Non-pigmented ciliary epithelial cell (primary cell): ENCODE results near the gene TRIL.

Experiments used
- DNase-seq: peaks from one replicate; pipeline ENCODE4 v3.0.0-alpha.2; 2010; ENCODE audit warnings: low read depth

TRIL gene, protein sequence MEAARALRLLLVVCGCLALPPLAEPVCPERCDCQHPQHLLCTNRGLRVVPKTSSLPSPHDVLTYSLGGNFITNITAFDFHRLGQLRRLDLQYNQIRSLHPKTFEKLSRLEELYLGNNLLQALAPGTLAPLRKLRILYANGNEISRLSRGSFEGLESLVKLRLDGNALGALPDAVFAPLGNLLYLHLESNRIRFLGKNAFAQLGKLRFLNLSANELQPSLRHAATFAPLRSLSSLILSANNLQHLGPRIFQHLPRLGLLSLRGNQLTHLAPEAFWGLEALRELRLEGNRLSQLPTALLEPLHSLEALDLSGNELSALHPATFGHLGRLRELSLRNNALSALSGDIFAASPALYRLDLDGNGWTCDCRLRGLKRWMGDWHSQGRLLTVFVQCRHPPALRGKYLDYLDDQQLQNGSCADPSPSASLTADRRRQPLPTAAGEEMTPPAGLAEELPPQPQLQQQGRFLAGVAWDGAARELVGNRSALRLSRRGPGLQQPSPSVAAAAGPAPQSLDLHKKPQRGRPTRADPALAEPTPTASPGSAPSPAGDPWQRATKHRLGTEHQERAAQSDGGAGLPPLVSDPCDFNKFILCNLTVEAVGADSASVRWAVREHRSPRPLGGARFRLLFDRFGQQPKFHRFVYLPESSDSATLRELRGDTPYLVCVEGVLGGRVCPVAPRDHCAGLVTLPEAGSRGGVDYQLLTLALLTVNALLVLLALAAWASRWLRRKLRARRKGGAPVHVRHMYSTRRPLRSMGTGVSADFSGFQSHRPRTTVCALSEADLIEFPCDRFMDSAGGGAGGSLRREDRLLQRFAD

DNA sequence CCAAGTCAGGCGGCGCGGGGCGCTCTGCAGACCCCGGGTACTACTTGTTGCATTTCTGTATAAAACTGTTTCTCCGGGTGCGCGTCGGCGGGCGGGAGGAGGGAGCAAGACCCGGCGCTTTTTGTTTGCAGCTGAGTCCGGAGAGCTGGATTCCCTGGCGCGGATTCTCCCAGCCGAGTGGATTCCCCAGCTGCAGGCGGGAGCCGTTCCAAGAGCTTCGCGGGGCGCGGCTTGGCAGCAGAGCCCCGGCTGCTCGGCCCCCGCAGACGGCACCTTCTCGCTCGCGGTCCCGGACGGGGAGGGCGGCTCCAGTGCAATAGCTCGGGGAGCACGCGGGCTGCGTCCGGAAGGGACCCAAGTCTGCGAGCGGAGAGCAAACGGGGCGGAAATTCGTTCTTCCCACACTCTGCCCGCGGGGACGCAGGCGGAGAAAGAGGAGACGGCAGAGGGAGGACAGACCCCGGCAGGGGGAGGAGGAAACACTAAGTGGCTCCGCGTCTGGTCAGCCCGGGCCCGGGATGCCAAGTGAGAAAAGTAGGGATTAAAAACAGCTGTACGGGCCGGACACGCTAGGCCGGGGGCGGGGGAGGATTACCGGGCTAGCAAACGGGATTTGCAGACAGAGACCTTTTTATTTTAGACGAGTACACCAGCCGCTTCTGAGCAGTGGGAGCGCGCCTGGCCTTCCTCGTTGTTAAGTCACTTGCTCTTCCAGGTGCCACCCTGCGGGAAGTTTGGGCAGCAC lies at the start of gene TRIL:
Gene TRIL, minus strand, starts transcription at position 96 of the 745 bp plus-strand sequence. CDS start 284 bp downstream, outside the sequence.
- no peak for DNase-seq

DNA sequence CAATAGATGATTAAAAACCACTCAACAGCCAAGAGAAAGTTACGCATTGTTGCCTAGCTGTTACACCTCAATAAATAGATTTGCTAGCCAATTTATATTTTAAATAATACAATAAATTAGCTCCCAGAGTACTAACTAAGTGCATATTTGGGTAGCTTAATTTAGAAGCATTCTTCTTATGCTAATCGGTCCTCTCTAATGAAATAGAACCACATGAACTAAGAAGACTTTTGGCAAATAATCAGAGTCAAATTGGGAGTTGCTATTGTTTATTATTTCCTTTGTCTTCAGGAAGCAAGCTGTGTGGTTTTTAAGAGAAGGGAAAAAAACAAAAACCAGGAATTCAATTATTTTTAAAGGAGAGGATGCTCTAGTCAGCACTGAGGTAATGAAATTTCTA lies 49.0 kb upstream of the TRIL start:
- DNase-seq: no peak

DNA sequence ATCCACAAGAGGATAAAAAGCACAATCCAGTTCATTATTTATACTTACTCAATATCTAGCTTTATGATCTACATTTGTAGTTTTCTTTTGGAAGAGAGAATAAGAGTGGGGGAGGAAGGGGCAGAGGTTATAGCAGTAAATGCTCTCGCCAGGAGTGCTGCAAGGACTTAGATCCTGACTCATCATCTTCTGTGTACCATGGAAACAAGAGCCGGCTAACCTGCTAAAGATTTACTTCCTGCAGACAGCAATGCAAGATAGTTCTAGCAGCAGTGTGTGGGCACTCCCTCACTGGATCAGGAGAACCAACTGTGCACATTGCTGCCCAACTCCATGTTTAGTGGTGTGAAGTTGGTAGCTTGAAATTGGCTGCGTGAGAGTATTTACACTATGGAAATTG lies 47.7 kb upstream of the TRIL start:
- DNase-seq: no peak

DNA sequence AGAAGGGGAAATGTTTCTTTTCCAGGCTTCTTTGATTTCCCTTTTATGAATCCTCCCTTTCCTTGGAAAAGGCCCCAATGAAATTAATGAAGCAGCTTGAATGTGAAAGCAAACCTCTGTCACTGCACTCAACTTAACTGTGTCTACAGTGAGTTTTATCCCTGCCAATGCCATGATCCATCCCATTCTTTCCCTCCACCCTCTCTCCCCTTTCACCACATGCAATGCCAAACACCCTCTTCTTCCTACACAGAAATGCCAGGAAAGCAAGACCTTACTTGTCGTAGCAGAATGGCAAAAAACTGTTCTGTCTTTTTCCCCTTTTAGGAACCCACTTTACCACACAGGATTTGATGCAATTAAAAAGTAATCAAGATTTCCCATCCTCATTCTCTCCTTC lies 47.3 kb upstream of the TRIL start:
- no peak for DNase-seq

DNA sequence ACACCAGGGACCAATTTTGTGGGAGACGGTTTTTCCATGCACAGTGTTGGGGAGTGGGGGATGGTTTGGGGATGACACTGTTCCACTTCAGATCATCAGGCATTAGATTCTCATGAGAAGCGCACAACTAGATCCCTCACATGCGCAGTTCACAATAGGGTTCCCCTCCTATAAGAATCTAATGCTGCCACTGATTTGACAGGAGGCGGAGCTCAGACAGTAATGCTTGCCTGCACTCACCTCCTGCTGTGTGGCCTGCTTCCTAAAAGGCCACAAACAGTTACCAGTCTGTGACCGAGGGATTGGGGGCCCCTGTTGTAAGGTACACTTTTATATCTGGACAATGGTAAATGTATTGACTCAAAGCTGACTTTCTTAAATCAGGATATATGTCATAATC lies 45.6 kb upstream of the TRIL start:
- DNase-seq: no peak

DNA sequence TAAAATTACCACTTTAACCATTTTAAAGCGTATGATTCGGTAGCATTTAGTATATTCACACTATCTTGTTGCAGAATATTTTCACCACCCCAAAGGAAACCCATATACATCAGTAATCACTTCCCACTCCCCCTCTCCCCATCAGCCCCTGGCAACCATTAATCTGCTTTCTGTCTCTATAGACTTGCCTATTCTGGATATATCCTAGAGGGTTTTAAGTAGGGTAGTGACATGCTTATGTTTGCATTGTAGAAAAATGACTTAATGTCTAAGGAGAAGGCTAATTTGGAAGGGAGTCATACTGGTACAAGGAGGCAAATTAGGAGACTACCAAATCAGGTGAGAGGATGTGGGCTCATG lies 42.6 kb upstream of the TRIL start:
- DNase-seq: no peak

DNA sequence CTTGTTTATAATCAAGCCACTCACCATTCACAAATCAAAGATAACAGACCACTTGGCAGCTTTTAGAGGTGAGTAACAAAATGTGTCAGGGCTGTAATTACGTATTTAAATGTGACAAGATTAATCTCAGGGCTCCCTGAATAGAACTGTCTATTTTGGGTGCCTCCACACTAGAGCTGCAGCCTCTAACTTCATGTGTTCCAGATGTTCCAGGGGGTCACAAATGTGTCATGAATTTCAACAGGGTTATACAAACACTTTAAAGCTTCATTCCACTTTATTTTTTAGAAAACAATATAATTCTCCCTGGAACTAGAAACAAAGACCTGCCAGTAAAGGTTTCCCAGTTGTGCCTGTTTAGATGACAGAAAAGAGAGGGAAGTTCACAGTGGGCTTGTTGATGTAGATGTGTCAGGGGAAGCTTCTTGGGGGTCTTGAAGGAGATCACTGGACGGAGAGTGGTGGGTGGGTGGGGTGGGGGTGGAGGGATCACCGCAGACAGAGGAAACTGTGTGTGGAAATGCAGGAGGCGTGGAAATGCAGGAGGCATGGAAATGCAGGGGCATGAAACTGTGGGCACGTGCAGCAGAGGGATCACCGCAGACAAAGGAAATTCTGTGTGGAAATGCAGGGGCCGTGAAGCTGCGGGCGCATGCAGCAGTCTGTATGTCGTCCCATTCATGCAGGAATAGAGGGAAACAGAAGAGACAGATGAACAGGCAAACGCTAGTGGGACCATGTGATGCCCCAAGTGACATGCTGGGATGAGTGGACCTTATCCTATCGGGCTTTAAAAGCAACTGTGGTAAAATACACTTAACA lies 42.0 kb upstream of the TRIL start:
- DNase-seq: no peak

DNA sequence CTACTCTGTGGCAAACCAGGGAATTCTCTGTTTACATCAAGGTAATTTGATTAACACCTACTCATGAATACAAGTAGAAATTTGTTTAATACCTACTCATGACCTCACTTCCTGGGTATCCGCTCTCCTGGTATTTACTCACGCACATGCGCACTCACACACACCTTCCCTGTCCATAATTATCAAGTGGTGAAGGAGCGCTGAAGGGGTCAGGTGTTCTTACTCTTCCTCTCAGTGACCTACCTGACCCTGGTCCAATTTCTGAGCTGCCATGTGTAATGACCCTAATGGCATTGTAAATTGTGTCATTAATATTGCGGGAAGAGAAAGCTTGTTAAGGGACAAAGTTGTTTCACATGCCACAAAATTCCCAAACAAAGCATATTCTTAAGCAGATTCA lies 41.3 kb upstream of the TRIL start:
- no peak for DNase-seq

DNA sequence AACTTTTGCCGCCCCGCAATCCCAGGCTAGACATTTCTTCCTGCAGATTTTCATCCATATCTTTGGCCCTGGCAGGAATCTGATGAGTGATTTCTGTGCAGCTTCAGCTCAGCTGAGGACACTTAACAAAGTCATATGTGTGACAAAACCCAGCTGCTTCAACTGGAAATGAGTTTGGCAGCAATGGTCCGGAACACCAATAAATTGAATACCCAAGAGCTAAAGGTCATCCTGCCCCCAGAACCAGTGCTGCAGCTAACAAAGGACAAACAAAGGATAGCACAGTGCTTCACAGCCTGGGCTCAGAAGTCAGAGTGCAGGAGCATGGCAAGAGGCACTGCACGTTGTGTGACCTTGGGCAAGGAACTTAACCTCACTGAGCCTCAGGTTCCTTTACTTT lies 40.0 kb upstream of the TRIL start:
- no peak for DNase-seq

DNA sequence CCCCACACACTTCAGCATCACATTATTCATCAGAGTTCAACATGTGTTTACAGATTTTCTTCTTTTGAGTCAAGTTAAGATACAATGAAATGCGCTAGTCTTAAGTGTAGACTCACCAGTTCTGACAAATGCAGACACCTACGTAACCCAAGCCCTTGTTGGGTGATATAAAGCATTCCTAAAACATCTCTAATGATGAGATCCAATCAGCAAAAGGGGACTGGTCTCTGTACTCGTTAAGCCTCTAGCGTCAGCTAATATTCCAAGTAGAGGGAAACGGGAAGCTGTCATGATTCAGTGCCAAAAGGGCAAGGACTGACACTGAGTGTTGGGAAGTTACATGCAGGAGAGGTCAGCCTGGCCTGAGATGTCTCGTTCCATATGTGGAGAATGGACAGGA lies 38.7 kb upstream of the TRIL start:
- no peak for DNase-seq

DNA sequence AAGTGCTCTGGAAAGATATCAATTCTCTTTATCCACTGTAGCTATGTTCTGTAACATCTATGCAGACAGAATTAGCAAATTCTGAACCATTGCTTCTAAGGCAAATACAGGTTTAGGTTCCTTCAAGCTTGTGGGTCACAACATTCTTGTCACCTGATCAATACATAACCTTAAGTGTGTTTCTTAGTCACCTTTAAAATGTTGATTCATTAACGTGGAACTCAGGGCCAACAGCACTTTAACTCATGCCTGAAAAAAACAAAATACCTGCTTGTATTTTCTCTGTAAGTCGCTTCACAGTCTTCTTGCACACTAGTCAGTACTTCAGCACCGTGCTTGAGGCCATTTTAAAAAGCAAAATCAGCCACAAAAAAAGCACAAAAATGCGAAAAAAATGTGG lies 35.2 kb upstream of the TRIL start:
- DNase-seq: no peak

DNA sequence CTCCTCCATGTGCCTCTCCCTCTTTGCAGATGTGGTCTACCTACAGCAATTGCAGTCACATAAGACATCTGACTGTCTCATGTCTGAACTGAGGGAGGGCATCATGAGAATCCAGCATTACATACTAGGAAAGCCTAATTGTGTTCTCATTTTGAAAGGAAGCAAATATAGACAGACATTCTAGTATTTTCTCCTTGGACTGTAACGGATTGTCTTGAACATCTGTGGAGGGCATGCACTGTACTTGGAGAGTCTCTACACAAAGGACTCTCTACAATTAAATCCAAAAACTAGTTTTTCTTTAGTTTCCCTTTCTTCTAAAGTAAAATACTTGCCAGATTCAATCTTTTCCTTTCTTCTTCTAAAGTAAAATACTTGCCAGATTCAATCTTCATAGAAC lies 34.7 kb upstream of the TRIL start:
- no peak for DNase-seq

DNA sequence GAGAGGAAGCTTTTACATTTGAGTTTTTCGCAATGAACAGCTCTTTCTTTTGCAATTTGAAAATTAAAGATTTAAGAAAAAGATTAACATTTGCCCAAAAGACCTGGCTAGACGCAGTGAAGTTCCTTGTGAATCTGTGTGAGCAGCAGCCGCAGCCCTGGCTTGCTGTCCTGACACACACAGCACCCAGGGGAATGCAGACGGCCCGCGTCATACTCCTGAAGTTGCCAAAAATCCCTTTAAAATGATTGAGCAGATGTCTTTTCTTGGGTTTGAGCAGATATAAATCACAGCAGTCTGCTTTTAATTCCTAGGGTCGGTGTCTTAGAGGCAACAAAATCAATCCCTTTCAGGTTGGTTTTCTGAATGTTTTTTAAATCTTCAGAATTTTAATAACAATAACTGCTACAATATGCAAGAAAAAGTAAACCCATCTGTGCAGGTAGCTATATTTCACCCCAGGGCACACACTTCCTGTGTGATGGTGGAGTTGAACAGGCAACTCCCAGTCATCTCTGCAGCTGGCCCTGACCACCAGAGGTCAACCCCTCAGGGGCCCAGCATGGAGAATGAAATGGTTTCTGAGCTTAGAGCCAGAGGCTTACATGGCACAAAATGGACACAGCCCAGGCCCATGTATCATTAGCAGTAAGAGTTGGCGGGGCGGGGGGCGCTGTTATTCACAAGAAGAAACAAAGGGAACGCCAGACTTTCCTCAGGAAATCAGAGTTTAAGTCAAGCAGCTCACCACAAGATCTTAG lies 32.2 kb upstream of the TRIL start:
- DNase-seq: no peak

DNA sequence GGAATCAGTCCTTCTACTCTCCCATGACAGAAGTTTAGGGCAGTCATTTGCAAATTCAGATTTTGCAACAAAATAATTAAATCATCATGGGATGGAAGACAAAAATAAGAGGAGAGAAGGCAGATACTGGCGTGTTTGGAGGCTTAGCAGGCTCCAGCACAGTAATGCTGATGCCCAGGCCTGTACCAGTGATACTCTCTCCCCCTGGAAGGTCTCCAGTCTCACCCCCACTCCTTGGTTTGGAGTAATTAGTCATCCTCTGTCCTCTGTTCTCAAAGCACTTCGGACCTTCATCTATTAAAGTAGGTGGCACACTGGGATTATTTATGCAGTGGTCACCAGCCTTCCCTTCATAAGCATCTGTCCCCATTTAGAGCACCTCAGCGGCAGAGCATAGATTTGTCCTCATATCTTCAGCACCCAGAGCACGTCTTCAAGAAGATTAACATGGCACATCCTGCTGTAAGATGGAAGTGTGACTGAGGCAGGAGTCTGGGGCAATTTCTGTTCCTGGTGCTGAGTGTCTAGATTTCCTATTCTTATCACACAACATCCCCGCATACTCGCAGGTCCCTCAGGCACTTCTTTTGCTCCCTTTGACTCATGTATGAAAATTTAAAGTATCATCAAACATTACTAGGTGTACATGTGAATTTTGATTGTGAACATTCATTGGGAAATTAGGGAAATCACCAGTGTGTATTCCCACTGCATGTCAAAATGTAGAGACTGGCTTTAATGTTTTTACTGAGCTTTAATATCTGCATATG lies 31.3 kb upstream of the TRIL start:
- DNase-seq: no peak

DNA sequence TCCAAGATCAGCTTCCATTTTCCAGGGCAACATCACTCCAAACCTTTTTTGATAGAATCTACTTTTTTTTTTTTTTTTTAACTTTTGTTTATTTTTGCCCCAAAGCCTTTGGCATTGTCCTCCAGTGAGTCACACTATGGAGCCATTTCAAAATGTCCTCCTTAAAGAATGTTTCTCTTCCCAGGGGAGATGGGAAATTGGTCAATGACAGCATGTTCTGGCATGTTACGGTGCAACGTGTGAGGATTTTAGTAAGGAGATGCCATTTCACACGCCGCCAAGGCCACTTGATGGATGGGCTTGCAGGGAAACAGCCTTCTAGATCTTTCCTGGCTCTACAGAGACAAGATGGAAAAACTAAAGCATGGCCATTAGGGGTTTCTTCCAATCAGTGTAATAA lies 30.7 kb upstream of the TRIL start:
- DNase-seq: peak; percentile 64

DNA sequence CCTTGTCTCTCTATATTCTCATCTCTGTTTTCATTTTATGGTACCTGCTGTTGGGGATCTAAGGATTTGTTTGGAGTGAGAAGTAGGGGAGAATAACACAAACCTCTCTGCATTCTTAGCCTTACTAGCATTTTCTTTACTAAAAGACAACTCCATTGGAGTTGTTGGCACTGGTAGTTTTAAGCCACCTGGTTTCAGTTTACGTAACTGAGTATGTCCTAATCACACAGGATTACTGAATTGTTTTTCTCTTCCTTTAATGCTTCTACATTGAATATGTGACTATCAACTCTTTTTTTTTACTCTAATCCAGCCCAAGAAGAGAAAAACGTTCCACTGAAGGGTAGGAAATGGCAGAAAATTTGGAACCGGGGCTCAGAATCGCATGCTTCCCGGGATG lies 30.0 kb upstream of the TRIL start:
- no peak for DNase-seq

DNA sequence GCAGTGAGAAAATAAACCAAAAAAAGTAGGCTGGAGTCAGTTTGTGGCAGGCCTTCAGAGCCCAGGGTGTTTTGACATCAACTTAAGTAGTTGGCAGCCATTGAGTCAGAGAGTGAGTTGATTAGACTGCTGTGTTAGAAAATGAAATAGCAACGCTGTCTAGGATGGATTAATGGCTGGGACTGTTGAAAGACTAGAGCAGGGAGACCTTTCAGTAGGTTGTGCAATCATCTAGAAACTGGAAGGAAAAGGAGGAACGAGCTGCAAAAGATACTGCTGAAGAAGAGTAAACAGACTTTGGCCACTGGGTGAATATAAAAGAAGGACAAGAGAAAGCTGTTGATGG lies 28.6 kb upstream of the TRIL start:
- DNase-seq: no peak

DNA sequence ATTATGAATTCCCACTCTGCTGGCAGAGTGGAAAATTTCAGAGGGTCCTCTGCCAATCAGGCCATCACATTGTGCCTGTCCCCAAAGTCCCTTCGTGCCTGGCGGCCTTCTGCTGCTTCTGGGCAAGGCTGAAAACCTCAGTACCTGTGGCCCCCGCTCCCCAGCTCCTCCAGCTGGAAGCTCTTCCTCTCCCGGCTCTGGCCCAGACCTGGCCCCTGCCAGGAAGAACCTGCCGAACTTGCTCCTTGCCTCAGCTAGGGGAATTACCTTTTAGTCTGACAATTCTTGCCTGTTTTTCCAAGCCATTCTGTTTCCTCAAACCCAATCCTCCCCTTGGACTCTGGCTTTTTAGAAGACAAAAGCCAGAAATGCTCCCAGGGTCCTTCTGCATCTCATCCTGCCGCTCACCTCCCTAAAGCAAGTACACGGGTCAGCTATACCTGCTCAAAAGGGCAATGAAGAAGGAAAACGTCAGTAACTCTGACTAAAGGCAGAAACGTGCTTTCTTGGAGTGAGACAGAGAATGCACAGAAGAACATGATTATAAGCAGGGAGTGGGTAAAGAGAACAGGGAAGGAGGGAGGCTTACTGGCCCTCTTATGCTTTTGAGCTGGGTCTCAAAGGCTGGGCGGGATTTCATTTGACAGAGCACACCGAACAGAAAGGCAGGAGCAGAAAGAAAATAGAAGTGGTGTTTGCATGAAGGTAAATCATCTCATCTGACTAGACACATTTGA lies 28.1 kb upstream of the TRIL start:
- DNase-seq: no peak

DNA sequence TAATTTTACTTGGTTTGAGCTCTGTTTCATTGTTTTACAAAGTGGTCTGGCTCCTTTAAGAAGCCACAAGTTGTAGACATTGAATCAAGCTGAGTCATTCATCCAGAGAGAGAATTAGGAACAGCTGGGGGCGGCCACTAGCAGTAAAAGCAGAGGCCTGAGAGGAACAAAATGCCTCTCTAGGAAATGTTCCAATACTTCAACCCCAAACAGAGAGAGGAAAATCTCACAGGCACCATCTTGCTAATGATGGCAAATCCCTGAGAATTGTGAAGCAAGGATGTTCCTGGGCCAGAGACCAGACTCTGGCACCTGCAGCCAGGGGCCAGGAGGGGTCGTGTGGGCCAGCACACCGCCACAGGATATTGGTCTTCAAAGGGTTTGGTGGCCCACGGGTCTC lies 26.5 kb upstream of the TRIL start:
- DNase-seq: peak; percentile 62

DNA sequence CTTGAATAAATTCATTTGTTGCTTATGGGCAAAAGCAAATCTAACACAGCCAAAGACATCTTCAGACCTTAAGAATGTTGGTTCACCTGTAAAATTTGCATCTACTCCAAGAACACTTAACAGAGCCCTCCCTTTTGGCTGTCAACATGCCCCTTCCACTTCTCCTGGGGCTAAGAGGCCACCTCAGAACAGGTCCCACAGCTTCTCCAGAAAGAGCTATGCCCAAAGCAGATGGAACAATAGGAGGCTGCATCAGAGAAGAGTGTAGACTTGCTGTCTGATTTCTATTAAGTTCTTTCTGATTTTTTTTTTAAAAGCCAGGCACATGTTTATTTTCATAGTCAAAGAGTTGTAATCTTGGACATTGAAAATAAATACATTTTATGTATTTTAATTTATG lies 26.1 kb upstream of the TRIL start:
- no peak for DNase-seq
